Activated CD8-positive, alpha-beta memory T cell treated with anti-CD3 and anti-CD28 coated beads, Interleukin-2, amount 10 ng/mL, durations not matched to agents 7 days and 5 days (primary cell): Measurements from ENCODE around the gene DCP1A. TPM values are rescaled to one million over a fixed set of nuclear protein-coding genes. Genes with fewer than 3 reads are reported as not detected.
A peak's percentile ranks its signal among the peaks of the same experiment; 100 is the strongest.

Source experiments
- ATAC-seq: fragments of 150-1000 bp; cut with Tn5 transposase; one replicate; pipeline ENCODE4 v1.10.0; 2021; ENCODE audit warnings: moderate library complexity
- CTCF ChIA-PET: fragments of 350-600 bp; sonication (Branson Sonifier 250); formaldehyde crosslinking; loops from one replicate; lab custom pipeline; 2021; ENCODE audit warnings: antibody characterized with exemption; lab: Charles Lee
- DNase-seq: peaks from one replicate; pipeline ENCODE4 v3.0.0-alpha.2; 2020
- H3K27ac Mint-ChIP-seq: one replicate; pipeline ENCODE4 v1.8.0; 2021; ENCODE audit warnings: mild to moderate bottlenecking, mixed read lengths
- H3K27me3 Mint-ChIP-seq: one replicate; pipeline ENCODE4 v1.8.0; 2021; ENCODE audit warnings: mixed read lengths
- H3K36me3 Mint-ChIP-seq: one replicate; pipeline ENCODE4 v1.8.0; 2021; ENCODE audit warnings: mild to moderate bottlenecking, mixed read lengths
- H3K4me1 Mint-ChIP-seq: one replicate; pipeline ENCODE4 v1.8.0; 2021; ENCODE audit warnings: mixed read lengths
- H3K4me3 Mint-ChIP-seq: one replicate; pipeline ENCODE4 v1.8.0; 2021; ENCODE audit warnings: mild to moderate bottlenecking, moderate library complexity, mixed read lengths
- H3K9me3 Mint-ChIP-seq: one replicate; pipeline ENCODE4 v1.8.0; 2022; ENCODE audit warnings: low read depth, mixed read lengths
- total RNA-seq, 2 experiments: library from RNA; stranded (reverse); gene quantifications; one replicate each; pipeline ENCODE4 v1.2.3, GENCODE V29; 2021

The DCP1A gene
- total RNA-seq, 2 experiments from 2014 or later, result 28.6 to 30.0 TPM

DNA sequence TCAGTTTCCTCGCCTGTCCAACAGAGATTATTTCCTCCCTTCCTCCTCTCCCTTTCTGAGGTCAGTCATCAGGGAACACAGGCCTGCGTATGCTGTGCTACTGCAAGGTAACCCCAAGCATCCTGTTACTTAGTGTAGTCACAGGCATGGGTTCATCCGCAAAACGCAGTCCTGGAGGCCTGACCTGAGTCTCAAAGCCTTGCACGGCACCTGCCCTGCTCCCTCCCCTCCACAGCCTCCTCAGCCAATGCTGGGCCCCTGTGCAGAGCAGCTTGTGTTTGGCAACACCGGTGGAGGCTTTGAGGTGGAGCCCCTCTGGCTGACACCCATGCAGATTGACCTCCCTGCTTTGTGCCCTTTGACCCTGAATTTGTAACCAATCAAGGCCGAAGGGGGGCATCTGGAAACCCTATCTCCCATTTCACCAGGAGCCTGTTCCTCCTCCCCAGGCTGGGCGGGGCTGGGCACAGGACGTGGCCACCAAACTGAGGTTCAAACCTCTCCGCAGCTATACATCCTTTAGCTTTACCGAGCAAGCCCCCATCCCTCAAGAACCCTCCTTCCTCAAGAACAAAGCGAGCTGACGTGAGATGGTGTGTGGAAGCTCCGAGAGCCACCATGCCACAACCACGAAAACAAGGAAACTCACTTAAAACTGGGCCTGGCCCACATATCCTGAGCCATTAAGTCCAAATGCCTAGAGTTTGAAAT lies 113.1 kb downstream of the DCP1A start:
- DNase-seq (no peak), ATAC-seq (peak; percentile 39)
- H3K9me3 Mint-ChIP-seq, result no peaks in the 10 kb centered on the region
- H3K4me1 Mint-ChIP-seq, result peaks cover 30% of the 10 kb centered on the region
- no peaks in the 10 kb centered on the region for H3K27me3 Mint-ChIP-seq
- peak overlapping the region; percentile 76 for H3K27ac Mint-ChIP-seq
- no peak overlapping the region for H3K4me3 Mint-ChIP-seq
- CTCF ChIA-PET, result interaction anchor here (1.1 kb wide), 1 partner anchor 13 kb away, joined by 5 read pairs; no protein-coding TSS in a partner anchor
- peaks cover 20% of the 10 kb centered on the region for H3K36me3 Mint-ChIP-seq

Other genes starting within 250 kb of the DCP1A start
- 10 to 100 TPM; 32.4 to 38.3 TPM for gene RFT1, start 217.1 kb downstream of the DCP1A start, total RNA-seq
- gene PRKCD, start 186.3 kb downstream of the DCP1A start, total RNA-seq, result 10 to 100 TPM; 17.2 to 18.7 TPM
- 100 to 1,000 TPM; 226 to 231 TPM for gene TKT, start 91.5 kb downstream of the DCP1A start, total RNA-seq
- gene CACNA1D, start 147.1 kb upstream of the DCP1A start, total RNA-seq, result 1 to 10 TPM in 1 of 2 experiments, under 1 TPM in 1; 0.41 to 1.5 TPM